Dermis microvascular lymphatic vessel endothelial cell (primary cell): ENCODE results near the gene NFIA. TPM values are rescaled to one million over a fixed set of nuclear protein-coding genes. Genes with fewer than 3 reads are reported as not detected.
A peak's percentile ranks its signal among the peaks of the same experiment; 100 is the strongest.

ENCODE experiments used
- DNase-seq, 2 donors: peaks; one replicate each; pipeline versions ENCODE4 v3.0.0 to v3.0.0-alpha.2; 2010; ENCODE audit warnings: low read depth in 2 of 2
- total RNA-seq: library from RNA; depleted of rRNA; stranded (reverse); fragments of >200 nt; gene quantifications from 2 replicates; pipeline ENCODE4 v1.2.1, GENCODE V29; 2014

Gene NFIA
- total RNA-seq, 1 donor from 2014 or later, result 9.6 TPM

- DNase-seq, result no peak
Observed at GRCh38 chr1:61151565-61151964, 69.2 kb downstream of the NFIA start.

DNA sequence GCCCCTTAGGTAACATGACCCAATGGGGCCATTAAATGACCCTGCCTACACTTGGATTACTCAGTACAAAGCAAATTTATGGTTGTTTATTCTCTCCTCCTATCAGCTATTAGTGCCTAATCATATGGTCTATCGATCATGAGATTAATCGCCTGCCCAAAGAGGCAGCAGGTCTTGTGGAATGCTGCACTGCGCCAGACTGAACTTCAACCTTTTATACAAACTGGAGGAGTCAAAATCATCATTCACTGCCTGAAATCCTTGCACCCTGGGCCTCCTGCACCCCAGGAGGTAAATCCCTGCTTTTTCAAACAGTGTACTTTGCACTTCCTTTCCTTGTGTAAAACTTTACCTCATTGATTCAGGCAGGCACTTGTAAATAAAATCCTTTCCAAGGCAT is 69.7 kb downstream of the NFIA start:
- DNase-seq, result no peak

- no peak for DNase-seq
Observed at GRCh38 chr1:61152469-61153105, 70.2 kb downstream of the NFIA start.

DNA sequence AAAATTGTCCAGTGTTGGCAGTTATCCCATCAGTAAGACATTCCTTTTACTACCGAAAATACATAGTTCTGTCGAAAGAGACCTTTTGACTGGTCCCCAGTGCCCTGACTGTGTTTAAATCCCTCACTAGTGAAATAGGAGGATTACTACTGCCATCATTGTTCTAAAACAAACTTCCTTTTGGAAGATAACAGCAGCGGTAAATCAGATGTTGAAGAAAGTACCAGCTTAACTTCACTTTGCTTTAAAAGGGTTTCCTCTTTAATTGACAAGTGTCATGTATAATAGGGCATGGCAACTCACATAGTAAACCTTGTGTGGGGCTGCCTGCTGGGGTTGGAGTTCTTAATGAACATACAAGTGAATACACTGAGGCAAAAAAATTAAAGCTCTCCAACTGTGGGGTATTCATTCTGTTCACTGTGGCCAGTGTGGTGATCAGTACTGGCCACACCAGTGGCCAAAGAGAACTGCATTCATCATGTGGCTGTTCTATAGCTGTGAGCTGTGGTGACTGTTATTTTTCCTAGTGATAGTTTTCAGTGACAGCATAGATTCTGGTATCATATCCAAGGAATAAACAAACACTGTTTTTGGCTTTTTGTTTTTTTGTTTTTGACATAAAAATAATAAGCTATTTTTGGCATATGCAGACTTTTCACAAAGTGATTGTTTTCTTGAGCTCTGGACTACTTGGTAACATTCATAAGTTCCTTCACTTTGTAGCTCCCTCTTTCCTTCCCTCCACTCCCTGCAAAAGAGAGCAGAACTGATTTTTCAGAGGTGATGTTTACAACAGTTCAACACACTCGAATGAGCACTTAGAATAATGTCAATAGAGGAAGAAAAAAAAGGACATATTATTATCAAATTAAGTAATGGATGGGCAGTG is 74.5 kb downstream of the NFIA start:
- DNase-seq, result no peak

DNA sequence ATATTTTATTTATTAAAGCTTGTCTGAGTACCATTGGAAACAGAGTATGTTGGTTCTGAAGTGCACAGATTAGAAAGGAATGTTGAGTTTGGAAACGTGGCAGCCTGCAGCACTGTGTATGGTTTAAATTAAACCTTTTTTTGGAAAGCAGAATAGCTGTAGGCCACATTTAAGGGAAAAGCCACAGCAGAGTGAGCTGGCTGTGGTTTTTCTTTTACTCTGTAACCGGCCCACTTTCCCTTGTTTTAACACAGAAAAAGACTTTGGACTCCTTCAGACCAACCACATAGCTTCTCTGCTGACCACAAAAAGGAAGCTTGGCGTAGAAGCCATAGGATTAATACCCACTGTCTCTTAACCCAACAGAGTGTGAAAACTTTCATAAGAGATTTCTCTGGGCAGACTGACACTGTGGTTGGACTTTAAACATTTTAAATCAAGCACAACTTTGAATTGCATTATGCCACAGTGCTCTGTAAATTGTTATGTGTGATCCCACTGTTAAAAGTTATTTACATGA is 75.2 kb downstream of the NFIA start:
- DNase-seq, result no peak

- no peak for DNase-seq
Observed at GRCh38 chr1:61158591-61158990, 76.2 kb downstream of the NFIA start.

GRCh38 chr1:61160526-61160925 is 78.2 kb downstream of the NFIA start:
- no peak for DNase-seq

DNA sequence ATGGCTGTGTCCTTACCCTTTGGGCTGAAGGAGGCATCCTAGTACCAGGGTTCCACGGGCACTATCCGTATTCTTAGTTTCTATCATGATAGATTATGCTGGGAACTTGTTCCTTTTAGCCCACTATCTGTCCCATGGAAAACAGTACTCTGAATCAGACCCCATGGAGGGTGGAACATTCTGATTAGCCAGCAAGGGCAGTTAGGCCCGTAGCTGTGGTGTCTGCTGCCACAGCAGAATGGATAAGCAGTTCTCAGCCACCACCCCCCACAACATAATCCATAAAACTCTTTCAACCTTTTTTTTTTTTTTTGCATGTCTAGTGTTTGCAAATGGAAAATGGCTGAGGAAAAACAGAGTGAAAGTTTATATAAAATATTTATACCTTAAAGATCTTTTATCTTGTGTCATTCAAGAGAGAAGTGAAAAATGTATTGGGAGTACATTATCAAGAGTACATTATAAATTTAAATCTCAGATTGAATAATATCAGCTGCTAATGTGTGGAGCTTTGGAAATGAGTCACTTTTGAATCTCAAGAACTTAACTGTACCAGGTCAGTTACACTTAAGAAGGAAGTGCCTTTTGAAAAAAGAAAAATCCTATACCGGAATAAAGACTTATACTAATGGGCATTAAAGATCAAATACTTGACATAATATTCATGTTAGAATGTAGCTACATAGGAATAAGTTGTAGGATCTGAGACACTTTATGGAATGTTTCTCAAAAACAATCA is 80.3 kb downstream of the NFIA start:
- DNase-seq, result no peak

- DNase-seq, result no peak
Observed at GRCh38 chr1:61163355-61163754, 81.0 kb downstream of the NFIA start.

GRCh38 chr1:61165402-61165801 is 83.0 kb downstream of the NFIA start:
- DNase-seq, result no peak

DNA sequence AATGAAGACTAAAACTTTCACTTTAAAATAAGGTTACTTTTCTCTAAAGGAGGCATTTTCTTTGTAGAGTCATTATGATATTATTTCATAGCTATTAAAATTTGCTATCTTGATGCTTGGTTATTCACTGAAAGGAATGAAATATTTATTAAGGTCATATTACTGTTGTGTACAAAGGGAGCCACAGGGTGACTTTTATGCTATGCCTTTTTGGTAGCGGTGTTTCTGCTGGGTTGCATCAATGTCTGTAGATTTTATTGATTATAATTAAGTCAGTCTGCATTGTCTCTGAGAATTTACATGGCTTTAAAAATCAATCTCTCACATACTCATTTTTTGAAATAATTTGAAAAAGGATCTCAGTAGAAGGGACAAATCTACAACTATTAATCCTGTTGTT is 84.9 kb downstream of the NFIA start:
- no peak for DNase-seq

DNA sequence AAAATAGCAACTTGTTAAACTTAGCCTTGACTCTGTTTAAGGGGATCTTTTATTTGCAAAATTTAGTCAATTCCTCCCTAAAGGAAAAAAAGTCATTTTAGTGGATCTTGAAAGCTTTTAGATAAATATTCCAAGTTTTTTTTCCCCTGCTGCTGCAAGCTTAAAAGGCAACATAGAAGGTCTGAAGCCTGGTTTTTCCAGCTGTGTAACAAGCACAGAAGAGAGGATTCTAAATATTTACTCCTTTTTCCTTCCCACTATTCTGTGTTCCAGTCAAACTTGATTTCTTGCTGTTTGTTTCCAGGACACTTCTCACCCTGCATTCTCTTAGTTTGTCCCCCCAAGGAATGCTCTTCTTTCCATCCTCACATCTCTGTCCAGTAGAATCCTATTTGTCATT is 86.7 kb downstream of the NFIA start:
- DNase-seq, result no peak

GRCh38 chr1:61169634-61170033 is 87.3 kb downstream of the NFIA start:
- no peak for DNase-seq

DNA sequence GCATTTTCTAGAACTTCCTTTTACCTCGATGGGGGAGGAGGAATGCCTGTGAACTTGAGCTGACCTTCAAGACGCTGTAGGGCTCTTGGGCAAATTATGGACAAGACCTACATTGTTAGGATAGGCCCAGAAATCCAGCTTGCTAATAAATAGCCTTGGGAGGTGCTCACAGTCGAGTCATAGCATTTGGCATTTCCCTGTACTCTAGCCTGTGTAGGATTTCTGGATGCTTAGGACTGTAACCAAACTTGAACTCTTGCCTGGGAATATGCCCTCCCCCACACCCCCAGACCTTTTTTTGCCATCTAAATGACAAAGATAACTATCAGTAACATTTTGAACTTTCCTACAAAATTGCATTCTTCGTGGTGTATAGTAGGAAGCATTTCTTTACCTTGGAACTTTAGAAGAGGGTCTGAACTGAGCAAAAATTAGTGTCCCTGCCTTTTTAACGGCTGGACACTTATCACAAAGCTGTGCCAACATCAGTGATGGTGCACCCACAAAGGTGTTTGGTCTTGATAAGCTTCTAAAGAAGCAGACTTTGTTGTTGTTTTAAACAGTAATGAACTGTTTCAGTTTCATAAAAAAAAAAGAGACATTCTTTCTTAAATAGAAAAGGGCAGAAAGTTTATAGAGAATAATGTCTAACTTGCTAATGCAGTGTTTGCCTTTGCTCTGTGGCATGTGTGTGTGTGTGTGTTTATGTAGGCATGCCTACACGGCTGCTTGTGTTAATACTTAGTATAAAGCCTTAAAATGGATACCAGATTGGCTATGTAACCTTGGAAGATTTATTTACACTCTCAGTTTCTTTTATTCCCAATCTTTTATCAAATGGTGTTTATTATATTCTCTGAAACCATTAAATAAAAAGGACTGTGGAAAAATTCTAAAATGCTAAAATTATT is 88.2 kb downstream of the NFIA start:
- peak in 1 of 2 donors; percentile 41 for DNase-seq

DNA sequence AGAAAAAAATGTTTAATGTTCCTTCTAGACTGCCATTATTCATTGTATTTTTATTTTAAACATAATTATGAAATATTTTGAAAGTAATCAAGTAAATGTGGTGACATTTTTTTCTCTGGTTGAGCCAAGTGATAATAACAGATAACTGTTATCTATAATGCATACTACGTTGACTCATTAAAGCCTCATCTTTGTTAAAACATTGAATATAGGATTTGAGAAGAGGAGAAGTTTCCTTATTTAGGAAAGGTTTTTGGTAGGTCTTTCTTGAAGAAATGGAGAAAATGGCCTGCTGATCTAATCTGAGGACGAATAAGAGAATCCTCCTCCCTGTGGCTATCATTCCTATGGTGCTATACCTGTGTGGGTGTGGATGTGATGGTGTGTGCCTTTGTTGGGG is 89.0 kb downstream of the NFIA start:
- no peak for DNase-seq

- DNase-seq, result no peak
Observed at GRCh38 chr1:61171974-61172373, 89.6 kb downstream of the NFIA start.

DNA sequence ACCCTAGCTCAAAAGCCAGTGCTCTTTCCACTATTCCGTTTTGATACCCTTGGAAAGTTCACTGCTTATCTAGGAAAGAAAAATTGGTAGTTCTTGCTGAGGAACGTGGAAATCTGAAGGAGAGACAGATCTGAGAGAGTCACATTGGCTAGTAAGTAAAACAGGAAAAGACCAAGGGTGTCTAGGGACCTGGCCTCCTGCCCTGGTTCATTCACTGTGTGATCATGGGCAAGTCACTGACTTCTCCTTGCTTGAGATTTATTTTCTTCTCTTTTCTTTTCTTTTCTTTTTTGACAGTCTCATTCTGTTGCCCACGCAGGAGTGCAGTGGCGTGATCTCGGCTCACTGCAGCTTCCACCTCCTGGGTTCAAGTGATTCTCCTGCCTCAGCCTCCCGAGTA is 90.8 kb downstream of the NFIA start:
- no peak for DNase-seq

- DNase-seq, result no peak
Observed at GRCh38 chr1:61174060-61174795, 91.9 kb downstream of the NFIA start.

DNA sequence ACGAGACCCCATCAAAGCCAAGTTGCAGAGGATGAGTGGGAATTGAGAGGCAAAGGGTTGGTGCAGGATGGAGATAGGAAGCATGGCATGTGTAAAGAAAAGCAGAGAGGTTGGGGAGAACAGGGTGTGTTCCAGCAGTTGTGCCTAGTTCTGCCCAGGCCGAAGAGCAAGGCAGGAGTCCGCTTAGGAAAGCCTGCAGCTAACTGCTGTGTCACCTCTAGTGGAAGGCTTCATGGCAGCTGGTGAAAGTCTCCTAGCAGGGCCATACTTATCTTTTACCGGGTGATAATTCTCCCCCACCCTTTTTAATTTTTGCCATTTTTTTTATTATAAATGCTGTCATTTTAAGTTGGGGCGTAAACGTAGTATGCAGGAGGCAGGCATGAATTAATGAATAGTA is 93.6 kb downstream of the NFIA start:
- DNase-seq, result no peak
